ENCODE results near the gene CTPS1.

Gene CTPS1

GRCh38 chr1:41048540-41048939, 69.0 kb downstream of the CTPS1 start:
- no peak overlapping the region for H3K27ac ChIP-seq
- TF ChIP-seq ZFX (IDR thresholded peaks at IDR 0.05; ENCODE audit: borderline replicate concordance), result no peak
- no peak for TF ChIP-seq CTCF (IDR thresholded peaks at IDR 0.05)

GRCh38 chr1:41051022-41051421, 71.5 kb downstream of the CTPS1 start:
- TF ChIP-seq CTCF (IDR thresholded peaks at IDR 0.05), result no peak
- TF ChIP-seq ZFX (IDR thresholded peaks at IDR 0.05; ENCODE audit: borderline replicate concordance), result no peak
- no peak overlapping the region for H3K27ac ChIP-seq

- no peak overlapping the region for H3K27ac ChIP-seq
- TF ChIP-seq ZFX (IDR thresholded peaks at IDR 0.05; ENCODE audit: borderline replicate concordance) (no peak), CTCF (IDR thresholded peaks at IDR 0.05) (no peak)
Observed at GRCh38 chr1:41053316-41053715, 73.8 kb downstream of the CTPS1 start.

- no peak overlapping the region for H3K27ac ChIP-seq
- TF ChIP-seq CTCF (IDR thresholded peaks at IDR 0.05) (no peak), ZFX (IDR thresholded peaks at IDR 0.05; ENCODE audit: borderline replicate concordance) (no peak)
Observed at GRCh38 chr1:41056907-41057306, 77.4 kb downstream of the CTPS1 start.
